HUDEP-2 (cell line): ENCODE data around the gene TM4SF5.

ENCODE experiments used
- DNase-seq, 76 experiments: peaks; one replicate each; lab custom pipeline; 2025; ENCODE audit not compliant: unreplicated experiment in 76 of 76; lab: John Stamatoyannopoulos, UW

The TM4SF5 gene

DNA sequence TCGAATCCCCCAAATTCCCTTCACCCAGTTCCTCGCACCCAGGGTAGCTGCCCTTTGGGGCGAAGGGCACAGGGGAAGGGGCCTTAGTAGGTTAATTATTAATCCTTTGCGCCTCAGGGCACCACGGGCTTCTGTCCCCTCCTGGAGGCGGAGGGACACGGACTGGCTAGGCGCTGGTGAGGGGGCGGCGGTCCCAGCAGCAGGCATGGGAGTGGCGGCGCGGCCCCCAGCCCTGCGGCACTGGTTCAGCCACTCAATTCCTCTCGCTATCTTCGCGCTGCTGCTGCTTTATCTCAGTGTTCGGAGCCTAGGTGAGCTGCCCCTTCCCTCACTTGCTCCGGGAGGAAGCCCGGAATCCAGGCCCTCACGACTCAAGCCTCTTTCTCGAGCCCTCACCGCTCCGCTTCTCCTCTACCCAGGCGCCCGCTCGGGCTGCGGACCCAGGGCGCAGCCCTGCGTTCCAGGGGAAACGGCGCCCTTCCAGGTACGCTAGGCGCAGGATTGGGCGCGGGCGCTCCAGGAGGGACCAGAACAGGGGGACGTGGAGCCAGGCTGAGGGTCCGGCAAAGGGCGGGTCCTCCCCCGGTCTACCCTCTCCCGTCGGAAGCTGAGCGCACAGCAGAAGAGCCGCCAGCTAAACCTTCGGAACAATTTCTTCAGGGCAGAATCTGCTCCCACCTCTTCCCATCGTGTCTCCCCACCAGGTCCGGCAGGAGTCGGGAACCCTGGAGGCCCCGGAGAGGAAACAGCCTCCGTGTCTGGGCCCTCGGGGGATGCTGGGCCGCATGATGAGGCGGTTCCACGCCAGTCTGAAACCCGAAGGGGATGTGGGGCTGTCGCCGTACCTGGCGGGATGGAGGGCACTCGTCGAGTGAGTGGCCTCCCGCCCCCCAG, 17.4 kb downstream of the TM4SF5 start, which contains the start of gene GLTPD2:
Gene GLTPD2 (plus strand): TSS at position 158 of the 894 bp plus-strand sequence. CDS start 48 bp downstream, at position 206.
- no peak for DNase-seq

DNA sequence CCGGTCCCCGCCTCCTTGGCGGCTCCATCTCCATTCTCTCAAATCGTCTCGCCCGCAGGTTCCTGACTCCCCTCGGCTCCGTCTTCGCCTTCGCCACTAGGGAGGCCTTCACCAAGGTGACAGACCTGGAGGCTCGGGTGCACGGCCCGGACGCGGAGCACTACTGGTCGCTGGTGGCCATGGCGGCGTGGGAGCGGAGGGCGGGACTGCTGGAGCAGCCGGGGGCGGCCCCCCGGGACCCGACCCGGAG, 17.9 kb downstream of the TM4SF5 start:
- DNase-seq = peak in 1 of 76 experiments; percentile 33

DNA sequence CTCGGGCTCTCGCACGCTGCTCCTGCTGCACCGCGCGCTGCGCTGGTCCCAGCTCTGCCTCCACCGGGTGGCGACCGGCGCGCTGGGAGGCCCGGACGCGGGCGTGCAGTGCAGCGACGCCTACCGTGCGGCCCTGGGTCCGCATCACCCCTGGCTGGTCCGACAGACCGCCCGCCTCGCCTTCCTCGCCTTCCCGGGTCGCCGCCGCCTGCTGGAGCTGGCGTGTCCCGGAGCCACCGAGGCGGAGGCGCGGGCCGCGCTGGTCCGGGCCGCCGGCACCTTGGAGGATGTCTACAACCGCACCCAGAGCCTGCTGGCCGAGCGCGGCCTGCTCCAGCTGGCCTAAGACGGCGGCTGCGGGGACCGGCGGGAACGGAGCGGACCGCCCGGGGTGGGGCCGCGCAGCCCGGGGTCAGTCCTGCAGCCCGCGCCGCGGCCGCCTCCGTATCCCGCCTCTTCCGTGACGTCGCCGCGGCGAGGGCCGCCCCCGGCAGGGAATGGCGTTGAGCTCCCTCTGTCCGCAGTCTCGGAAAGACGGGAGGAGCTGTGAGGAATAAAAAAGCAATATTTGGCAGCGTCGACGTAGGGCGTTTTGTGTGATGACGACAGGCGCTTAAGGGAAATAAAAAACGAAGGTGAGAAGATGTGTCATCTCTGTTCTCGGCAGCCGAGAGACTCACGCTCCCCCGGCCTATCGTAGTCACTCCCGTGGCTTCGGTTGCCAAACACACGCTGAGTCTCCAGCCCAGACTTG, 18.4 kb downstream of the TM4SF5 start:
- peak in 72 of 76 experiments; percentile 21 to 85 (median 72) for DNase-seq

DNA sequence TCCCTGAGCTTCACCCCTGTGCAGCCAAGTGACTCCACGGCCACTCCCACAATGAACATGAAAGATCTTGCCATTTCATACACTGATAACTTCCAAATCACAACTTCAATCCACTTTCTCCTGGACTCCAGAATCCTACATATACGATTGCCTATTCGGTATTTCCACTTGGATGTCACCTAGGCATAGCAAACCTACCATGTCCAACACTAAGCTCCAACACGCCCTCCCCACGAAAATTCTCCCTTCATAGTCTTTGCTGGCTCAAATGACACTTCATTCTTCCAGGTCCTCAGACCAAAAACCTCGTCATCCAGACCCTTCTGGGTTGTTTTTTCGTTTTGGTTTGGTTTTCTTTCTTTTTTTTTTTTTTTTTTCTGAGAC, 19.0 kb downstream of the TM4SF5 start:
- no peak for DNase-seq

DNA sequence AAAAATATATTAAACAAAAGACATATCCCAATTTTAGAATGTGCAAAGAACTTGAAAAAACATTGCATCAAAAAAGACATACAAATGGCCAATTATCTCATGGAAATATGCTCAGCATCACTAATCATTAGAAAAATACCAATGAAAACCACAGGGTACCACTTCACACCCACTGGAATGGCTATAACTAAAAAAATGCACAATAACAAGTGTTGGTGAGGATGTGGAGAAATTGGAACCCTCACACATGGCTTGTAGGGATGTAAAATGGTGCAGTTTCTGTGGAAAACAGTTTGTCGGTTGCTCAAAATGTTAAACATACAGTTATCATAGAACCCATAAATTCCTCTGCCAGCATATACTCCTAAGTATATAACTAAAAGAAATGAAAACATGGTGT, 23.5 kb downstream of the TM4SF5 start:
- DNase-seq = no peak

DNA sequence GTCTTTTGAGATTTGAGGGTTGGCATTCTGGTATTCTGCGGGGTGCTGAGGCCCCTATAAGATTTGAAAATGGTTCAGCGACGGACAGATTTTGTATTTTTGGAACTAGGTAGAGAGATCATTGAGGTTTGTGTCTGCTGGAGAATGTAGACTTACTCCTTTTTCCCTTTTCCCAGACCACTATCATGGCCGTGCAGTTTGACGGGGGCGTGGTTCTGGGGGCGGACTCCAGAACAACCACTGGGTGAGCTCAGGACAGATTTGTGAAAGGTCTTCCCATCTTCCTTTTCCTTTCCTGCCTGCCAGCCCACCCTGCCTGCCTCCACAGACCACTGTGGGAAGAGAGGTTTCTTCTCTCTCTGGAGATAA, 24.9 kb downstream of the TM4SF5 start:
- DNase-seq = peak in 30 of 76 experiments; percentile 5 to 46 (median 21)

DNA sequence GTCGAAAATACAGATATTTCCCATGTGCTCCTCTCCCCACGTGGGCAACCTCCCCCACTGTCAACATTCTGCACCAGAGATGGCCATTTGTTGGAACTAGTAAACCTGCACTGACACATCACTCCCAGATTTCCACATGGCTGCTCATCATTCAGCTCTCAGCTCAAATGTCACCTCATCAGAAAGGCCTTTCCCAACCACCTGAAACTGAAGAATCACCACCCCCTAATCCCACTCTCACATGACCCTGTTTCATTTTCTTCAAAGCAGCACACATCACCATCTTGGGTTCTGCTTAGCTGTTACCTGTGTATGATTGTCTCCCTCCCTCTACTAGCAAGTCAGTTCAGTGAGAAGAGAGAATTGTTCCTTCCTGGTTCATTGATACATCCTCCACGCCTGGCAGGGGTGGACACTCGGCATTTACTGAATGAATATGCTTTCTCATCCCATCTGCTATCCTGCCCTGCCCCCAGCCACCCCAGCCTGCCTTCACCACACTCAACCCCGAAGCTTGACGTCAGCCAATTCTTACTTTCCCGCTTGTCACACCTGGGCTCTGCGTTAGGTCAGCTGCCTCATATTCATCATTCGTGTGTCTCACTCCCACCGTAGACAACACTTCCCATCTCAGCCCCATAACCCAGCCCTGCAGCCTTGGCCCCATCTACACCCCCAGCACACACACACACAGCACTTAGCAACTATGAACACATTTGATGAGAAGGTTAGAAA, 28.9 kb downstream of the TM4SF5 start:
- no peak for DNase-seq

DNA sequence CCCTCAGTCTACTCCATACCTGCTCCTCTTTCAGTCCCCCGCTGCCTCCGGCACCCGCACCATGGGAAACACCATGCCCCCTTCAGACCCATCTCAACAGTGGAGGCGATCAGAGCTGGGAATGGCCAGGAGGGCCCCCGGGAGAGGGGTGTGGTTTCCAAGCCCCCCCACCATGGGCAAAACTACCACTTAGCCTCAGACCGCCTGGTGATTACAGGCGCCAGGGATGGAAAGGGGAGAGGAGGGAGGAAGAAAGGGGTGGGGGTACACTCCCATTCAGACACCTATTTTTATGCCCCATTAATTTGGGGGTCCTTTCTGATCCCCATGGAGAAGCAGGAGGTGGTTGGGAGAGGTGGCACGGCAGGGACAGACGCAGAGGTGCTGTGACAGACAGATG, 30.5 kb downstream of the TM4SF5 start, which contains the start of gene C17orf114:
Gene C17orf114 (minus strand): TSS at position 101 of the 400 bp plus-strand sequence.
- DNase-seq = no peak

DNA sequence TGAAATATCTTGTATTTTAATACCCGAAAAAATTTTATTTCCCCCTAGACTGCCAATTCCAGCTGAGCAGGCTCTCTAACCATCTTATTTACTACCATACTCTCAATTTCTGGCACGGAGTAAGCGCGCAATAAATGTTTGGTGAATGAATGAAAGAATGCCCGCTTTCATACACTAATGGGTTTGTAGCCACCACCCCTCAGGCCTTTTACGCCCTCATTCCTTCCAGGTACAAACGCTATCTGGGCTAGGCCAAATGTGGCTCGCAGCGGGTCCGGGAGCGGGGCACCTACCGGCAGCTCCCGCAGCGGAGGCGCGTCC, 34.7 kb downstream of the TM4SF5 start:
- peak in 1 of 76 experiments; percentile 31 for DNase-seq

DNA sequence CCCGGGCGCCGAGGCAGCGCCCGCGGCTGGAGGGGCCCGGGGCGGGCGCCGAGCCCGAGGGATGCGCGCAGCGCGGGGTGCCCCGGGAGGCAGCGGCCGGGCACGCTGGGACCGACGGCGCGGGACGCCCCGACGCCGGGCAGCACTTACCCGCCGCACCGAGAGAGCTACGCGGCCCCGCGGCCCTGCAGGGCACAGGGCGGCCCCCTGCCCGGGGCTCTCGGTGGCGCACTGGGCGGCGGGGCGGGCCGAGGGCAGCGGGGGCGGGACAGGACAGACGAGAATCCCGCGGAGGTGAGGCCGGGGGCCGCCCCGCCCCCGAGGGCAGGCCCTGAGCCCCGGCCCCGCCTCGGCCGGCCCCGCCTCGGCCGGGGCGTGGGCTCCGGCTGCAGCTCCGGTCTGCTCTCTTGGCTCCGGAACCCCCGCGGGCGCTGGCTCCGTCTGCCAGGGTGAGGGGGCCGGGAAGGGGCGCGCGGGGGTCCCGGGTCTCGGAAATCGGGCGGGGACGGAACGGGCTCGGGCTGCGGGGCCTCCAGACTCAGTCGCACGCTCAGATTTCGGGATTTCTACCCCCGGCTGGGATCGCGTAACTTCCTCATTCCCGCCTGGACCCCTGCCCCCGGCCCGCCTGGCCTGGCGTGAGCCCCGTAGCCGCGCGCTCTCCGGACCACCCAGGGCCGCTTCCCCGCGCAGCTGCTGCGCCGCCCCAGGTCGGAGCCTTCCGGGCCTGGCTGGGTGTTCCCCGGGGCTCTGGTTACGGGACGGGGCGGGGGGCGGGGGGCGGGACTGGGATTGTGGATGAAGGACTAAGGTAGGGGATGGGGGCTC, 35.3 kb downstream of the TM4SF5 start, which contains the start of gene PLD2:
Gene PLD2 (plus strand): TSS at position 376 of the 828 bp plus-strand sequence. CDS start 621 bp downstream, outside the sequence.
- DNase-seq = peak in 67 of 76 experiments; percentile 7 to 83 (median 57)

DNA sequence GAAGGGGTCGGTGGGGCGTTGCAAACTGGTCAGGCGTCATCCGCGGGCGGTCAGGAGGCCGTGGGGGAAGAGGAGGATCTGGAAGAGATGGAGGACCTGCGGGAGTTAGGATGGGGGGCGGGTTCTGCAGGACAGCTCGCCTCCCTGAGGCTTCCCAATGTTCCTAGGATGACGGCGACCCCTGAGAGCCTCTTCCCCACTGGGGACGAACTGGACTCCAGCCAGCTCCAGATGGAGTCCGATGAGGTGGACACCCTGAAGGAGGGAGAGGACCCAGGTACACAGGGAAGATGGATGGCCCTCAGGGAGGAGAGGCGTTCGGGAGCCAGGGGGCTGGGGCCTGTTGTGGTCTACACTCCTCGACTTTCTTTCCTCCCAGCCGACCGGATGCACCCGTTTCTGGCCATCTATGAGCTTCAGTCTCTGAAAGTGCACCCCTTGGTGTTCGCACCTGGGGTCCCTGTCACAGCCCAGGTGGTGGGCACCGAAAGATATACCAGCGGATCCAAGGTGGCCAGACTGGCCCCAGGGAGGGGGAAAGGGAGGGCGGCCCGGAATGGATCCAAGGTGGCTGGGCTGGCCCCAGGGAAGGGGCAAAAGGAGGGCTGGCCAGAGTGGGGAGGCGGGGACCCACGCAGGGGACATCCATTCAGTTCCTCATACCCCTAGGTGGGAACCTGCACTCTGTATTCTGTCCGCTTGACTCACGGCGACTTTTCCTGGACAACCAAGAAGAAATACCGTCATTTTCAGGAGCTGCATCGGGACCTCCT, 36.1 kb downstream of the TM4SF5 start:
- DNase-seq = no peak

DNA sequence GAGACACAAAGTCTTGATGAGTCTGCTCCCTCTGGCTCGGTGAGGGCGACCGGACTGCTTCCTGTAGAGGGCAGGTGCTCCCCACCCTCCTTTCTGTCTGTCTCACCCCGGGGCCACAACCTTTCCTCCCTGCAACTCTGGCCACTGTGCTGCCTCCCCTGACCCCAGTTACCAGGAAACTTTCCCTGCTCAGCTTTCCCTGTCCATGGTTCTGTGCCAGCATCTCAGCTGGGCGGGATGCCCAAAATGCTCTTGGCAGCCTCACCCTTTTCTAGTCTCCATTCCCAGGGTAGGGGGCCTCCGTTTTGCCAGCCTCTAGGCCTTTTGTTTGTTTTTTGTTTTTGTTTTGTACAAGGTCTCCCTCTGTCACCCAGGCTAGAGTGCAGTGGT, 36.7 kb downstream of the TM4SF5 start:
- DNase-seq = peak in 1 of 76 experiments; percentile 11

DNA sequence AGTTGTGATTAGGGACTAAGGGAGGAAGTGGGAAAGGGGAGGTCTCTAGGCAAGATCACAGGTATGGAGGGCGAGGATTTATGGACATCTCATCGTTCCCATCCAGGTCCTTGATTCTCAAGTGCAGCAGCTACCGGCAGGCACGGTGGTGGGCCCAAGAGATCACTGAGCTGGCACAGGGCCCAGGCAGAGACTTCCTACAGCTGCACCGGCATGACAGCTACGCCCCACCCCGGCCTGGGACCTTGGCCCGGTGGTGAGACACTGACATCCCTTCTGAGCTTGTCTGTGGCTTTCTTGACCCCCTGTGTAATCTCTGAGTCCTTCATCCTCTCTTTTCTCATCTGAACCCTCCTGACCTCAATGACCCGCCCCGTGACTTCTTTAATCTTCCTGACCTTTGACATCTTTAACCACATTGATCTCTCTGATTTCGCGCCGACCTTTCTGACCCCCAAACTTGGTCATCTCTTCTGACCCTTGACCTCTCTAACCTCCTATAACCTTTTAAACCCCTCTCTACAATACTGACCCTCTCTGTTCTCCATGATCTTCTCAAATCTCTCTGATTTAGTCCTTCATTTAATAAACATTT, 39.1 kb downstream of the TM4SF5 start:
- peak in 41 of 76 experiments; percentile 5 to 55 (median 28) for DNase-seq

DNA sequence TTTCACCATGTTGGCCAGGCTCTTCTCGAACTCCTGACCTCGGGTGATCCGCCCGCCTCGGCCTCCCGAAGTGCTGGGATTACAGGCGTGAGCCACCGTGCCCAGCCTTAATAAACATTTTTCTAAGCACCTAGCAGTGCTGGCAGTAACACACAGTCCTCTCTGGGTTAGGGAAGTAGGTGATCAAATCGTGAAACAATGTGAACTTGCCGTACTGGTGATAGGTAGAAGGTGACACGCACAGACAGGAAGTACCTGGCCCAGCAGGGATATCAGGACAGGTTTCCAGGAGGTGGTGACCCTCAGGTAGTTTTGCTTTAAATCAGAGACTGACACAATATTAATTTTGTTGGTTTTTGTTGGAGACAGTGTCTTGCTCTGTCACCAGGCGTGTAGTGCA, 39.8 kb downstream of the TM4SF5 start:
- DNase-seq = no peak

DNA sequence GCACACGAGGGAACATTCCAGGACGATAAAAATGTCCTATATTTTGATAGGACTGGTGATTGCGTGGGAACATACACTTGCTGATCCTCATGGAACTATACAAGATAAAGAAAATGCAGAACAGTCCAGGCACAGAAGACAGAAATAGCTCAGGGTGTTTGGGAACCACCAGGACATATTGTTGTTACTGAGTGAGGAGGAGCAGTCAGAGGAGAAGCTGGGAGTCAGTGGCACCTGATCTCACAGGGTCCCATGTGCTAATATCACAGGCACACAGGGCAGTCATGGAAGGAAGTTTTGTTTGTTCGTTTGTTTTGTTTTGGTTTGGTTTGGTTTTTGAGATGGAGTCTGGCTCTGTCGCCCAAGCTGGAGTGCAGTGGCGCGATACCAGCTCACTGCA, 41.0 kb downstream of the TM4SF5 start:
- no peak for DNase-seq

DNA sequence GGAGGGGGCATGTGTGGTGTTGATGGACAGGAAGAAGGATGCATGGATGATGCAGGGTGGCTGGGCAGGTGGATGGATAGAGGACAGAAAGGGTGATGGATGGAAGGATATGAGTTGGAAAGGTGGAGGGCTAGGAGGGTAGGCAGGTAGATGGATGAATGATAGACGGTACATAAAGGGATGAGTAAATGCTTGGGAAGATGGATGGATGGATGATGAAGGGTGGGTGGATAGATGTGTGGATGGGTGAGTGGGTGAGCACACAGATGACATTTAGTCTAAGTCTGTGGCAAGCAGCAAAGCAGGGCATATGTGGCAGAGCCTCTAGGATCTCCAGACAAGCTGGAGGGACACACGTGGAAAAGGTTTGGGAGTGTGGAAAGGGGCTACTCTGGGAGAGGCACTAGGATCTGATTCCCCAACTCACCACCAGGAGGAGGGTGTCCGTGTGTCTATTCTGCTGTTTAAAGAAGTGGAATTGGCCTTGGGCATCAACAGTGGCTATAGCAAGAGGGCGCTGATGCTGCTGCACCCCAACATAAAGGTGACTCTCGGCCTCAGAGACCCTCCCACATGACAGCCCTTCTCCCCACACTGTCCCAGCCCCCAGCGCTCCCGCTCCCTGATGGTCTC, 43.5 kb downstream of the TM4SF5 start:
- DNase-seq = peak in 11 of 76 experiments; percentile 3 to 38 (median 13)

DNA sequence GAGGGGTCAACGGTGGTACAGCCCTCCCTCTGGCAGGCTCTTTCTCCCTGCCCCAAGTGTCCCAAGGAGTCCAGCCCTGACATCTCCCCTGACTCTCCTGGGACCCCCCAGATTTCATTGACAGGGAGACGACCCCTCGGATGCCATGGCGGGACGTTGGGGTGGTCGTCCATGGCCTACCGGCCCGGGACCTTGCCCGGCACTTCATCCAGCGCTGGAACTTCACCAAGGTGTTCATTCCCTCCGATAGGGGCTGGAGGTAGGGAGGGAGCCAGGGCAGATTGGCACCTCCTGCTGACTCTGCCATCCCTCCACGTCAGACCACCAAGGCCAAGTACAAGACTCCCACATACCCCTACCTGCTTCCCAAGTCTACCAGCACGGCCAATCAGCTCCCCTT, 45.1 kb downstream of the TM4SF5 start:
- DNase-seq = no peak

DNA sequence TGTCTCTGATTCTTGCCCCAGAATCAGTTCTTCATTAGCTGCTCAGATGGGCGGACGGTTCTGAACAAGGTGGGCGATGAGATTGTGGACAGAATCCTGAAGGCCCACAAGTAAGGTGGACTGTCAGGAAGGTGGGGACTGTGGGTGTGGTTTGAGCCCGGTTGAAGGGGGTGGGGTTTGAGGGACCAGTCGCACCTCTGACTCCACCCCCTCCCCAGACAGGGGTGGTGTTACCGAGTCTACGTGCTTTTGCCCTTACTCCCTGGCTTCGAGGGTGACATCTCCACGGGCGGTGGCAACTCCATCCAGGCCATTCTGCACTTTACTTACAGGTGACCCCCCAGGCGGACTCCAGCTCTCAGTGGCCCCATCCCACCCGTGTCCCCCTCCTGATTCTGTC, 46.6 kb downstream of the TM4SF5 start:
- no peak for DNase-seq

DNA sequence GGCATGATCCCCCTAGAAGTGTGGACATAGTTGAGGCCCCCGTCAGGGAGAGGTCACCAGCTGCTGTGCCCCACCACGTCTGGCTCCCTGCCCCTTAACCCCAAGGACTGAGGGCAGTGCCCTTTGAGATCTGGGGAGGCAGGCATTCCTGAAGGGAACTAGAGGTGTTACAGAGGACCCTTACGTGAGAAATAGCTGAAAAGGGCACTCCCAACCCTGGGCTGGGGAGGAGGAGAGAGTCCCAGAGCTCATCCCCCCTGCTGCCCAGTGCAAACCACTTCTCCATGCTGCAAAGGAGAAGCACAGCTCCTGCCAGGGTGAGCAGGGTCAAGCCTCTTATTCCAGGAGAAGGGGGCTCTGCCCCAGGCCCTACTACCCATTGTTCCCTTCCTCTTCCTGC, 51.1 kb downstream of the TM4SF5 start:
- no peak for DNase-seq
